ENCODE data around the gene PDHX. TPM values are rescaled to one million over a fixed set of nuclear protein-coding genes. Genes with fewer than 3 reads are reported as not detected.

The PDHX gene
- total RNA-seq, 6 experiments from 2014 or later, result 21.3 to 31.3 (median 28.8) TPM

GRCh38 chr11:34977089-34977912, 60.9 kb downstream of the PDHX start:
- TF ChIP-seq POLR2A (IDR thresholded peaks at IDR 0.05), result no peak
- TF ChIP-seq, protein P1, sequence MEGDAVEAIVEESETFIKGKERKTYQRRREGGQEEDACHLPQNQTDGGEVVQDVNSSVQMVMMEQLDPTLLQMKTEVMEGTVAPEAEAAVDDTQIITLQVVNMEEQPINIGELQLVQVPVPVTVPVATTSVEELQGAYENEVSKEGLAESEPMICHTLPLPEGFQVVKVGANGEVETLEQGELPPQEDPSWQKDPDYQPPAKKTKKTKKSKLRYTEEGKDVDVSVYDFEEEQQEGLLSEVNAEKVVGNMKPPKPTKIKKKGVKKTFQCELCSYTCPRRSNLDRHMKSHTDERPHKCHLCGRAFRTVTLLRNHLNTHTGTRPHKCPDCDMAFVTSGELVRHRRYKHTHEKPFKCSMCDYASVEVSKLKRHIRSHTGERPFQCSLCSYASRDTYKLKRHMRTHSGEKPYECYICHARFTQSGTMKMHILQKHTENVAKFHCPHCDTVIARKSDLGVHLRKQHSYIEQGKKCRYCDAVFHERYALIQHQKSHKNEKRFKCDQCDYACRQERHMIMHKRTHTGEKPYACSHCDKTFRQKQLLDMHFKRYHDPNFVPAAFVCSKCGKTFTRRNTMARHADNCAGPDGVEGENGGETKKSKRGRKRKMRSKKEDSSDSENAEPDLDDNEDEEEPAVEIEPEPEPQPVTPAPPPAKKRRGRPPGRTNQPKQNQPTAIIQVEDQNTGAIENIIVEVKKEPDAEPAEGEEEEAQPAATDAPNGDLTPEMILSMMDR (IDR thresholded peaks at IDR 0.05), result no peak
- DNase-seq (no peak), ATAC-seq (no peak)
- Histone ChIP-seq H3K27ac (no peak overlapping the region), H3K4me3 (no peak overlapping the region), H3K4me1 (no peaks in the 10 kb centered on the region), H3K9me3 (no peaks in the 10 kb centered on the region), H3K36me3 (peaks cover 0 to 3% (median 0%) of the 10 kb centered on the region in 4 donors), H3K27me3 (no peaks in the 10 kb centered on the region)
- 52% methylated on average over 6 of the region's 6 CpGs for WGBS (ENCODE audit: insufficient coverage, low coverage, low lambda C conversion rate, missing lambda C conversion rate)
- intact Hi-C loops (cut with DNase I), result no loop called here

DNA sequence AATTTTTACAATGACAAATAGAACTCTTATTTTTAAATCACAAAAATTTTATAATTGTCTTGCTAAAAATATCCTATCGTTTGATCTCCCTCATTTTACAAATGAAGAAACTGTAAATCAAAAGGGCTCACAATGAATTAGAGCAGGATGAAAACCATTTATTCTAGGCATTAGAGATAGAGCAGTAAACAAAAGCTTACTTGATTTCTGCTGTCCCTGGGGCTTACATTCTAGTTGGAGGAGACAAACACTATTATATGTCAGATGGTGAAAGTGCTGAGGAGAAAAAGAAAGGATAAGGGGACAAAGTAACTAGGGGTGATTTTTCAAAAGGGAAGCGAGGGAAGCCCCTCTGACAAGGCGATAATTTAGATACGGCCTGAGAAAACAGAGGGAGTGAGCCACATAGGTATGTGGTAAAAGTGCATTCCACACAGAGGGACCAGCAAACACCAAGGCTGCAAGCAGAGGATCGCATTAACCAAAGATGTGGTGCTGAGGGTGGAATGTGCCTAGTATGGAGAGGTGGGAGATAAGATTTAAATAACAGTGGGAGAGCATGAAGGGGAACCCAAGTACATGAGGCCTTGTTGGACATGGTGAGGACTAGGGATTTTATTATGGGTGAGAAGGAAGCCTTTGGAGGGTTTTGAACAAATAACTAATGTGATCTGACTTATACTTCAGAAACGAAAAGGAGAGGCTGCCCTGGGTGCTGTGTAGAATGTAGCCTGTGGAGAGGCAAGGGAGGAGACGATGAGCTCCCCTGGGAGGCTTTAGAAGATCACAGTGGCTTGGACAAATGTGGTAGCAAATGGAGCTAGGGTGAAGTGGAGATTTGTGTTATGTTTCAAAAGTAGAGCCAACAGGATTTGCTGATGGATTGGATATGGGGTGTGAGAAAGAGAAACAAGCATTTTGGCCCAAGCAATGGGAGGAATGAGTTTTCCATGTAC, 62.1 kb downstream of the PDHX start:
- ATAC-seq, result no peak

DNA sequence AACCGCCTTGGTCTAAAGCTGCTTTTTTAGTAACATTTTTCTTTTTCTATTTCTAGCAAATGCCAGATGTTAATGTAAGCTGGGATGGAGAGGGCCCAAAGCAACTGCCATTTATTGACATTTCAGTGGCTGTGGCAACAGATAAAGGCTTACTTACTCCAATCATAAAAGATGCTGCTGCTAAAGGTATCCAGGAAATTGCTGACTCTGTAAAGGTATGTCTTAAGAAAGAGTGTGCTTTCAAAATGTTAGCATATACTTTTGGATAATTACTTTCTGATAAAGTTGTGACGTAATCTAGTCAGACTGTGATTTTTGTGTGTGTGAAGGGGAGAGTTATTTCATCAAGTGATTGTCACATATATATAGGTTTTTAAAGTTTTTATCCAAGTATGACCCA, 68.1 kb downstream of the PDHX start:
- H3K27ac ChIP-seq, result no peak overlapping the region
- TF ChIP-seq, protein P1 (IDR thresholded peaks at IDR 0.05), result no peak
- no peak for TF ChIP-seq POLR2A (IDR thresholded peaks at IDR 0.05)
- ATAC-seq (no peak), DNase-seq (no peak)
- WGBS (ENCODE audit: insufficient coverage, low coverage, low lambda C conversion rate, missing lambda C conversion rate), result 100% methylated on average over 2 of the region's 2 CpGs
- no peak overlapping the region for H3K4me3 ChIP-seq
- H3K27me3 ChIP-seq, result no peaks in the 10 kb centered on the region
- intact Hi-C loops (cut with DNase I), result no loop called here
- H3K4me1 ChIP-seq, result peaks cover 0 to 11% (median 0%) of the 10 kb centered on the region in 4 donors
- peaks cover 0 to 12% (median 3%) of the 10 kb centered on the region in 4 donors for H3K36me3 ChIP-seq
- H3K9me3 ChIP-seq, result no peaks in the 10 kb centered on the region

More for the DNA sequence above, 62.1 kb downstream of the PDHX start:
- DNase-seq, result no peak
- H3K27me3 ChIP-seq, result no peaks in the 10 kb centered on the region
- intact Hi-C loops (cut with DNase I), result no loop called here
- WGBS (ENCODE audit: insufficient coverage, low coverage, low lambda C conversion rate, missing lambda C conversion rate), result 92% methylated on average over 7 of the region's 7 CpGs
- no peak overlapping the region for H3K27ac ChIP-seq
- no peaks in the 10 kb centered on the region for H3K4me1 ChIP-seq
- no peak overlapping the region for H3K4me3 ChIP-seq
- no peaks in the 10 kb centered on the region for H3K9me3 ChIP-seq
- H3K36me3 ChIP-seq, result peaks cover 0 to 3% (median 0%) of the 10 kb centered on the region in 4 donors
- TF ChIP-seq POLR2A (IDR thresholded peaks at IDR 0.05), result no peak
- TF ChIP-seq, protein P1 (IDR thresholded peaks at IDR 0.05), result no peak

- no peaks in the 10 kb centered on the region for H3K9me3 ChIP-seq
- intact Hi-C loops (cut with DNase I), result no loop called here
- H3K27me3 ChIP-seq, result no peaks in the 10 kb centered on the region
- H3K4me3 ChIP-seq, result no peak overlapping the region
- H3K4me1 ChIP-seq, result peaks cover 0 to 11% (median 0%) of the 10 kb centered on the region in 4 donors
- DNase-seq (no peak), ATAC-seq (peak; percentile 29 to 43 (median 37))
- no peak for TF ChIP-seq POLR2A (IDR thresholded peaks at IDR 0.05)
- TF ChIP-seq, protein P1 (IDR thresholded peaks at IDR 0.05), result no peak
- WGBS (ENCODE audit: insufficient coverage, low coverage, low lambda C conversion rate, missing lambda C conversion rate), result 77% methylated on average over 3 of the region's 3 CpGs
- H3K27ac ChIP-seq, result no peak overlapping the region
- peaks cover 0 to 12% (median 3%) of the 10 kb centered on the region in 4 donors for H3K36me3 ChIP-seq
Observed at GRCh38 chr11:34986883-34987520, 70.6 kb downstream of the PDHX start.

All from right lobe of liver (tissue), 6 donors.